ENCODE results near the gene C6orf62.
"Not testable (repeated sequence)": the region's sequence is repeated elsewhere in the genome, so short reads cannot be mapped to it uniquely, and the experiment has no call there.

C6orf62 gene

DNA sequence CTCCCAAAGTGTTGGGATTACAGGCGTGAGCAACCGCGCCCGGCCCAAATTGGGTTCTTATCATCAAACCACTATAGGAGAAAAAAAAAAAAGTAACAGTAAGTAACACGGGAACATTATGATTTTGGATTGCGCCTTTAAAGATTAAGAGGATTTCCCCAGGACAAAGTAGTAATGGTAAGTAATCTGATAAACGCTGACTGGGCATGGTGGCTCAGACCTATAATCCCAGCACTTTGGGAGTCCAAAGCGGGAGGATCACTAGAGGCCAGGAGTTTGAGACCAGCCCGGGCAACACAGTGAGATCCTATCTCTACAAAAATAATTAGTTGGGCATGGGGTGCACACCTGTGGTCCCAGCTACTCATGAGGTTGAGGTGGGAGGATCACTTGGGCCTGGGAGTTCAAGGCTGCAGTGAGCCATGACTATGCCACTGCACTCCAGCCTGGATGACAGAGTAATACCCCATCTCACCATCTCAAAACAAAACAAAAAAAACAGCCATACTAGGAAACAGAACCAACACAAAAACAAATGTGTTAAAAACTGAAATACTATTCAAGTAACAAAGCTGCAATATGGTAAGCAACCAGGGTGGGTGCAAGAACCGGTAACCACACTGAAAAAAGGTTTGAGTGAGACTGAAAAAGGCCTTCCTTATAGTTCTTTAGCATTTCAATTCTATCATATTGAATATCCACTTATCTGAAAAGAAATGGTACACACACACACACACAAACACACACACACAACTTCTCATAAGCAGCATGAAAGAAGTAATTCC, 8.2 kb downstream of the C6orf62 start:
- H3K4me3 ChIP-seq (ENCODE audit: low read length): no peak overlapping the region
- H3K27me3 ChIP-seq (ENCODE audit: control insufficient read depth, insufficient read depth, low read length): no peaks in the 10 kb centered on the region
- H3K9me3 ChIP-seq (ENCODE audit: control insufficient read depth, low read length): no peaks in the 10 kb centered on the region
- H3K4me1 ChIP-seq (ENCODE audit: control insufficient read depth, insufficient read depth, low read length): peaks cover 3% of the 10 kb centered on the region
- no peaks in the 10 kb centered on the region for H3K36me3 ChIP-seq (ENCODE audit: control insufficient read depth, insufficient read depth, low read length)
- no peak overlapping the region for H3K9ac ChIP-seq (ENCODE audit: low read length)

DNA sequence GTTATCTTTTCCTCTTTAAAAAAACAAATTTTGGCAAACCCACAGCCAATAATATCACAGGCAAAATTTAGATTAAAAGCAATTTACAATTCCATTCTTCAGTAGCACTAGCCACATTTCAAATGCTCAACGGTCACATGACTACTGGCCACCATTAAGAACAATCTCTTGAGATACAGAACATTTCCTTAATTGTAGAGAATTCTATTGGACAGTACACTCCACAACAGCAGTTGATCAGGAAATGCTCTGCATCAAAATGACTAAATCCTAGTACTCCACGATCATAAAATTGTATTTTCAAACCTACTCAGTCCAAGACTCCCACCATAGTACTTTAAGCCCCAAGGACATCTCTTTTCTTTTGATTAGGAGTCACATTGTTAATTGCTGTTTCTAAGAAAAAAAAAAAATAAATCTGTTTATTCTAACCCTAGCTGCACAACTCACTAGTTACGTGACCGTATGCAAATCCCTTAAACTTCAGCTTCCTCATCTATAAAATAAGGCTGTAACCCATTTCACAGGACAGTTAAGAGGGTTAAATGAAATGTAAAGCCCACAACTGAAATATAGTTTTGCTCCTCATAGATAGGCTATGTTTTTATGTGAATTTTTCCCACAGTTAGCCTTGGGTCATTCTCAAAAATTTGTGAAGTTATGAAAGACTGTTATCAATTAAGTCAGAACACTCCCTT, 9.8 kb downstream of the C6orf62 start:
- Histone ChIP-seq H3K4me3 (ENCODE audit: low read length) (no peak overlapping the region), H3K9me3 (ENCODE audit: control insufficient read depth, low read length) (no peaks in the 10 kb centered on the region), H3K4me1 (ENCODE audit: control insufficient read depth, insufficient read depth, low read length) (peaks cover 3% of the 10 kb centered on the region), H3K27me3 (ENCODE audit: control insufficient read depth, insufficient read depth, low read length) (no peaks in the 10 kb centered on the region), H3K9ac (ENCODE audit: low read length) (no peak overlapping the region), H3K36me3 (ENCODE audit: control insufficient read depth, insufficient read depth, low read length) (no peaks in the 10 kb centered on the region)

DNA sequence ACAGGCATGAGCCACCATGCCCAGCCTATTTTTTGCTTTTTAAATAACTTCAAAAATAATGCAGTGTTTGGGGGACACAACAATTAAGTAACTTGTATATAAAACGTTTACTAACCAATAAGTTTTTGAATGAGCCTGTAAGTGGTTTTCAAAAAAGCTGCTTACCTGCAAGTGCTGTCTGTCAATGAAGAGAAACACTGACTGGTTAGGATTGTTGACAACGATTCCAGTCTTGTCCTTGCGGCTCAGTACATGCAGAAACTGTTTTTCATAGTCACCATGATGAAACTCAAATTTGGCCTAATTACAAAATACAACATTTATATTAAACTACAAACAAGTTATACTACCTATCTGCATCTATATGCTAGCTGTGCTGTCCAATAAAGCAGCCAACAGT, 10.3 kb downstream of the C6orf62 start:
- H3K36me3 ChIP-seq (ENCODE audit: control insufficient read depth, insufficient read depth, low read length): no peaks in the 10 kb centered on the region
- no peak overlapping the region for H3K4me3 ChIP-seq (ENCODE audit: low read length)
- no peak overlapping the region for H3K9ac ChIP-seq (ENCODE audit: low read length)
- H3K4me1 ChIP-seq (ENCODE audit: control insufficient read depth, insufficient read depth, low read length): peaks cover under 1% of the 10 kb centered on the region
- no peaks in the 10 kb centered on the region for H3K27me3 ChIP-seq (ENCODE audit: control insufficient read depth, insufficient read depth, low read length)
- H3K9me3 ChIP-seq (ENCODE audit: control insufficient read depth, low read length): no peaks in the 10 kb centered on the region

DNA sequence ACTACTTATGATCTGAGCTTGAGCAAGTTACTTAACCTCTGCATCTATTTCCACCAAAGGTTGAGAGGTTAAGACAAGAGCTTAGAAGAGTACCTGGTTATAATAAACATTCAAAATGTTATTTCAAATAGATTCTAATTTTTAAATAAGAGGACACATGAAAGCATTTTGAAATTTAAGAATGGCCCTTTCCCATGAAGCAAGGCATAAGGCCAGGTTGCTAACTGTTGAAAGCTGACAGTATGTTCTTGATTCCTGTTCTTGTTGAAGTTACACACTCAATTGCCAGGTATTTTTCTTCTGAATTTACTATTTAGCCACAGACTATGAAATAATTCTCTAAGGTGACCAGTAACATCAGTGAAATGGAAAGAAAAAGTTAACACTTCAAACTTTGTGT, 14.5 kb downstream of the C6orf62 start:
- Histone ChIP-seq H3K9ac (ENCODE audit: low read length) (no peak overlapping the region), H3K9me3 (ENCODE audit: control insufficient read depth, low read length) (no peaks in the 10 kb centered on the region), H3K27me3 (ENCODE audit: control insufficient read depth, insufficient read depth, low read length) (no peaks in the 10 kb centered on the region), H3K36me3 (ENCODE audit: control insufficient read depth, insufficient read depth, low read length) (no peaks in the 10 kb centered on the region), H3K4me1 (ENCODE audit: control insufficient read depth, insufficient read depth, low read length) (no peaks in the 10 kb centered on the region), H3K4me3 (ENCODE audit: low read length) (no peak overlapping the region)

DNA sequence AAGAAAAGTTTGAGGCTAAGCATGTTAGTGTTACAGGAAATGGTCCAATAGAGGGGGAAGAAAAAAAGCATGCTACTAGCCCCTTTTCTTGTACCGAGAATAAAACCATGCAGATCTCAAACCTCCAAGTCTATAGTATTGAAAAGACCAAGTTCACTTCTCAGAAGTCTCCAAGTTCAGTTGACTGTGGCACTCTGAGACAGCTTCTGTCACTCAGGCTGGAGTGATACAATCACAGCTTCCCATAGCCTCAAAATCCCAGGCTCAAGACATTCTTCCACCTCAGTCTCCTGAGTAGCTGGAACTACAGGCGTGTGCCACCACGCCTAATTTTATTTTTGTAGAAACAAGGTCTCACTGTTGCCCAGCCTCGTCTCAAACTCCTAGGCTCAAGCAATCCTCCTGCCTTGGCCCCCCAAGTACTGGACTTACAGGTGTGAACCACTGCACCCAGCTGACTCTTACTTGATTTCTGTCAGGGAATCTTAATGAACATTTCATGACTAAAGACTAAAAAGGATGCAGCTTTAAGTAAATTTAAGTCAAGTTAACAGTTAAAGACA, 16.2 kb downstream of the C6orf62 start:
- H3K36me3 ChIP-seq (ENCODE audit: control insufficient read depth, insufficient read depth, low read length): no peaks in the 10 kb centered on the region
- no peaks in the 10 kb centered on the region for H3K4me1 ChIP-seq (ENCODE audit: control insufficient read depth, insufficient read depth, low read length)
- H3K9me3 ChIP-seq (ENCODE audit: control insufficient read depth, low read length): no peaks in the 10 kb centered on the region
- H3K27me3 ChIP-seq (ENCODE audit: control insufficient read depth, insufficient read depth, low read length): no peaks in the 10 kb centered on the region
- no peak overlapping the region for H3K9ac ChIP-seq (ENCODE audit: low read length)
- H3K4me3 ChIP-seq (ENCODE audit: low read length): no peak overlapping the region

DNA sequence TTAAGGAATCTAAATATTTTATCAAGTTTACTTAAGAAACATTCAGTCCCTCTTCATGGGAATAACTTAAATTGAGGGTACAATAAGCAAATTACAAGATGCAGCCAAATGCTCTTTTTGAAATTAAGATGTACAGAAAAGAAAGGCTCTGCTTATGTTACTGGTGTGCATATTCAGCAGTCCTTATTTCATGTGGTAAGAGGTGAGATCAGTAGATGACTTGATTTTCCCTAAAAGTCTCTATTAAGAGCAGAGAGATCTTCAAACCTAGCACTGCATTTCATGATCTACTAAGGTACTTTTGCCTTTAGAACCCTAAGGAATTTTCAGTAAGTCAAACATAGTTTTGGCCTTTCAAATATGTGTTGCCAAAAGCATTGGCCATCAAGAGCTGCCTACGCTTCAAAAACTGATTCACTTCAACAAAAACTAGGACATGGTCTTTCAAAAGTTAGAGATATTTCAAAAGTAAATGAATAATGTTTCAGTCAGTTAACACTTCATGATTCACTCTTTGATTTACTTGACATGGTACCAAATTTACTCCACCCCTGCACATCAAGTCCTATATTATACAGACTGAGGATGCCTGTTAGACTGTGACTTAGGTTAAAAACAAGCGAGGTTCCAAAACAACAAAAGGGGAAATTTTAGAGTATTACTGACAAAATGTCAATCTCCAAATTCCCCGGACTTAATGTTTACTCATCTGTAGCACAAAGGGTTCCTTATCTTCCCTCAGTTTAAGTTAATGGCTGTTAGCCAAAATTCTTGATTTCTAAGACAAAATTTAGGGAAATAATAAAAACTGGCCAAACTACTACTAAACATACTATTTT, 19.2 kb downstream of the C6orf62 start:
- no peaks in the 10 kb centered on the region for H3K36me3 ChIP-seq (ENCODE audit: control insufficient read depth, insufficient read depth, low read length)
- H3K4me1 ChIP-seq (ENCODE audit: control insufficient read depth, insufficient read depth, low read length): no peaks in the 10 kb centered on the region

DNA sequence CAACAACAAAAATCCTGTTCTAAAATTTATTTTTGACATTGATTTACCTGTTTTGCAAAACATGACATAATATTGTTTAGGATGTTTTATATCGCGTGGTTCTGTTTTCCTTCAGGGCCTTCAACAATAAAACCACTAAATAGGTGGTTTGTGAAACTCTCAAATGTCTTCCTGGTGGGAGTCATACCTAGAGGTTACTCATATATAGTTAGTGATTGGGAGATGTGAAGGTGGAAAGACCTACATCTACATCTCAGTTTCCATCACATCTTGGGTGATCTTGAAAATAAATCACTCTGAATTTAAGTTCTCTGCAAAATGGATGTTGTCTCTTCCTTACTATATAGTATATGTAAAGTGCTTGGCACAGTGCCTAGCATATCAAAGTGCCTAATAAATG, 22.9 kb downstream of the C6orf62 start:
- no peak overlapping the region for H3K9ac ChIP-seq (ENCODE audit: low read length)
- no peaks in the 10 kb centered on the region for H3K4me1 ChIP-seq (ENCODE audit: control insufficient read depth, insufficient read depth, low read length)
- no peaks in the 10 kb centered on the region for H3K9me3 ChIP-seq (ENCODE audit: control insufficient read depth, low read length)
- H3K36me3 ChIP-seq (ENCODE audit: control insufficient read depth, insufficient read depth, low read length): no peaks in the 10 kb centered on the region
- no peak overlapping the region for H3K4me3 ChIP-seq (ENCODE audit: low read length)
- H3K27me3 ChIP-seq (ENCODE audit: control insufficient read depth, insufficient read depth, low read length): no peaks in the 10 kb centered on the region

More for the DNA sequence above, 19.2 kb downstream of the C6orf62 start:
- Histone ChIP-seq H3K9me3 (ENCODE audit: control insufficient read depth, low read length) (no peaks in the 10 kb centered on the region), H3K4me3 (ENCODE audit: low read length) (no peak overlapping the region), H3K9ac (ENCODE audit: low read length) (no peak overlapping the region), H3K27me3 (ENCODE audit: control insufficient read depth, insufficient read depth, low read length) (no peaks in the 10 kb centered on the region)

DNA sequence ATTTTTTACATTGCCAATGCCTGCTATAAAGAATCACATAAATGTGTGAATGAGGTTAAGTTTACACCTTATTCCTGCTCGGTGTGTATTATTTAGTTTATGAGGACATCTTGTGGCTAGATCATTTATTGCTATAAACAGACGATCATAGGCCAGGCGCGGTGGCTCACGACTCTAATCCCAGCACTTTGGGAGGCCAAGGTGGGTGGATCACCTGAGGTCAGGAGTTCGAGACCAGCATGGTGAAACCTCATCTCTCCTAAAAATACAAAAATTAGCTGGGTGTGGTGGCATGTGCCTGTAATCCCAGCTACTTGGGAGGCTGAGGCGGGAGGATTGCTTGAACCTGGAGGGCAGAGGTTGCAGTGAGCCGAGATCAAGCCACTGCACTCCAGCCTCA, 23.3 kb downstream of the C6orf62 start:
- not testable (repeated sequence) for H3K27me3 ChIP-seq (ENCODE audit: control insufficient read depth, insufficient read depth, low read length); H3K4me1 ChIP-seq (ENCODE audit: control insufficient read depth, insufficient read depth, low read length); H3K4me3 ChIP-seq (ENCODE audit: low read length); H3K9me3 ChIP-seq (ENCODE audit: control insufficient read depth, low read length); H3K36me3 ChIP-seq (ENCODE audit: control insufficient read depth, insufficient read depth, low read length); H3K9ac ChIP-seq (ENCODE audit: low read length)

DNA sequence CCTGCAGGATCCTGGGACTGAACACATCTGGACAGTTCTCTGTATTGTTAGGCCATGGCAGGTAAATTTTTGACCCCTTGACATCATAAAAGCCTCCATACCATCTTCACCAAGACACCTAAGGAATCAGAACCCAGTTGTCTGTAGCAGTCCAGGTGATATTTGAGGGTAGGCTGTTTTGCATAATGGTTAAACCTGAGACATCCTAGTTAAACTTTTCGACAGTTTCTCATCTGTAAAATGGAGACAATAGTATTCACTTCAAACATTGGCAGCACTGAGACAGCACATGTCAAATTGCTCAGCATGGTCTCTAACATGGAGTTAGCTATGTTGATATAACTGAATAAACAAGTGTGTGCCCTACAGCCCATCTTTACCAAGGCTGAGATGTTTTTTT, 24.8 kb downstream of the C6orf62 start:
- Histone ChIP-seq H3K27me3 (ENCODE audit: control insufficient read depth, insufficient read depth, low read length) (no peaks in the 10 kb centered on the region), H3K36me3 (ENCODE audit: control insufficient read depth, insufficient read depth, low read length) (no peaks in the 10 kb centered on the region), H3K9ac (ENCODE audit: low read length) (no peak overlapping the region), H3K9me3 (ENCODE audit: control insufficient read depth, low read length) (no peaks in the 10 kb centered on the region), H3K4me1 (ENCODE audit: control insufficient read depth, insufficient read depth, low read length) (no peaks in the 10 kb centered on the region), H3K4me3 (ENCODE audit: low read length) (no peak overlapping the region)

DNA sequence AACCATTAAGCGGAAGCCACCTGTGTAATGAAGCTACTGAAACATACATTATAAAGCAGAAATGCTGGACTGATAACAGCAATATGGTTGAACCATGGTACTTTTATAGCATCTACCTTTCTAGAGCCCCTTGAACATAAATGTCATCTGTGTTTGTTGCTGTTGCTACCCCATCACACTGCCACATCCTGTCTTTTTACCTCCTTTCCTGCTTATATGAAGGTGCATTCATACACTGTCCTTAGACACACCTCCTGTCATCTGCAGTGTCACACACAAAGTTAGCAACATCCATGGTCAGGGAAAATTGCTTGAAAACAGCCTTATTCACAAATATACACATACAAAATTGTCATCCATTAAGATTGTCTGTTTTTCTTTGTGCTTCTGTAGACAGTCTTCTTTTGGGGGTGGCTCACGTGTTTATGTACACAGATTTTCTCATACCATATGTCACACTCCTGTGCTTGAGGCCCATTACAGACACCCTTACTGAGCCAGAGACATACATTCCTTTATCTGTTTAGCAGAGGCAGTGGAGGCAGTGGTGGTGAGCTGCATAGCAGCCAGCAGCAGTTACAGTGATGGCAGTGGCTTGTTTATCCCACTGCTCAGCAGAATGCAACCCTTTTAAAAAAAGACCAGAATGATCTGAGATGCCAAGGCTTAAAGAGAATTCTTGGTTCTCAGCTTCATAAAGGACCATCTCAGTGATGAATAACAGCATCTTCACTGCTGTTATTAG, 25.9 kb downstream of the C6orf62 start:
- H3K4me3 ChIP-seq (ENCODE audit: low read length): no peak overlapping the region
- H3K9ac ChIP-seq (ENCODE audit: low read length): no peak overlapping the region
- no peaks in the 10 kb centered on the region for H3K36me3 ChIP-seq (ENCODE audit: control insufficient read depth, insufficient read depth, low read length)
- H3K27me3 ChIP-seq (ENCODE audit: control insufficient read depth, insufficient read depth, low read length): no peaks in the 10 kb centered on the region
- no peaks in the 10 kb centered on the region for H3K9me3 ChIP-seq (ENCODE audit: control insufficient read depth, low read length)
- no peaks in the 10 kb centered on the region for H3K4me1 ChIP-seq (ENCODE audit: control insufficient read depth, insufficient read depth, low read length)

DNA sequence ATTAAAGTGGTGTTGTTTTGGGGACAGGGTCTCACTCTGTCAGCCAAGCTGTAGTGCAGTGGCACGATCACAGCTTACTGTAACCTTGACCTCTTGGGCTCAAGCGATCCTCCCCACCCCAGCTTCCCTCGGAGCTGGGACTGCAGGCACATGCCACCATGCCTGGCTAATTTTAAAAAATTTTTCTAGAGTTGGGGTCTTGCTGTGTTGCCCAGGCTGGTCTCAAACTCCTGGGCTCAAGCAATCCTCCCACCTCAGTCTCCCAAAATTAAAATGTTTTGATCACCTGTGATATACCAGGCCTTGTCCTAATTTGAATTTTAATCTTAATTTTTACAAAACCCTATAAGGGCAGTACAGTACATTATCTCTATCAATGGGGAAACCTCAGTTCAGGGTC, 26.5 kb downstream of the C6orf62 start:
- Histone ChIP-seq H3K9ac (ENCODE audit: low read length) (no peak overlapping the region), H3K36me3 (ENCODE audit: control insufficient read depth, insufficient read depth, low read length) (no peaks in the 10 kb centered on the region), H3K27me3 (ENCODE audit: control insufficient read depth, insufficient read depth, low read length) (no peaks in the 10 kb centered on the region), H3K4me3 (ENCODE audit: low read length) (no peak overlapping the region), H3K9me3 (ENCODE audit: control insufficient read depth, low read length) (no peaks in the 10 kb centered on the region), H3K4me1 (ENCODE audit: control insufficient read depth, insufficient read depth, low read length) (no peaks in the 10 kb centered on the region)

All from mucosa of stomach (tissue), 1 donor.